Heart right ventricle (tissue), 16 donors: ENCODE results near the gene ZNF165. TPM values are rescaled to one million over a fixed set of nuclear protein-coding genes. Genes with fewer than 3 reads are reported as not detected.

Experiments used
- ATAC-seq, 8 donors: fragments of 200-7000 bp; cut with Tn5 transposase; one replicate each; pipeline ENCODE4 v1.9.1; 2020; ENCODE audit warnings: mild to moderate bottlenecking in 8 of 8, moderate library complexity in 8 of 8, moderate number of reproducible peaks in 1 of 8
- DNase-seq, 2 donors: peaks; one replicate each; pipeline ENCODE4 v3.0.0-alpha.2; 2020
- H3K27ac ChIP-seq, 10 donors: fragments of 200-600 bp; sonication (generic) in 2 of 10; one replicate each; pipeline versions ENCODE4 v1.5.0 to v1.8.0; 2020 to 2022; ENCODE audit warnings: mild to moderate bottlenecking in 3 of 10
- H3K27me3 ChIP-seq, 7 donors: fragments of 200-600 bp; one replicate each; pipeline ENCODE4 v1.8.0; 2021 to 2022; ENCODE audit warnings: mild to moderate bottlenecking in 2 of 7
- H3K36me3 ChIP-seq, 9 donors: fragments of 200-600 bp; sonication (generic) in 1 of 9; one replicate each; pipeline versions ENCODE4 v1.5.0 to v1.8.0; 2020 to 2022; ENCODE audit warnings: mild to moderate bottlenecking in 2 of 9
- H3K4me1 ChIP-seq, 9 donors: fragments of 200-600 bp; sonication (generic) in 1 of 9; one replicate each; pipeline versions ENCODE4 v1.5.0 to v1.8.0; 2020 to 2022; ENCODE audit warnings: mild to moderate bottlenecking in 4 of 9
- H3K4me3 ChIP-seq, 10 donors: fragments of 200-600 bp; sonication (generic) in 2 of 10; one replicate each; pipeline versions ENCODE4 v1.5.0 to v1.8.0; 2020 to 2022; ENCODE audit warnings: mild to moderate bottlenecking in 7 of 10, moderate library complexity in 2 of 10
- H3K9me3 ChIP-seq, 11 donors: fragments of 200-600 bp in 10 of 11; sonication (generic) in 2 of 11; one replicate each; pipeline versions ENCODE4 v1.5.0 to v1.8.0; 2013 to 2022; ENCODE audit warnings: mild to moderate bottlenecking in 2 of 11, control low read depth in 1 of 11, moderate library complexity in 1 of 11
- WGBS, 2 donors: extraction: QIAGEN DNeasy Blood & Tissue Kit; methylation state at CpG; one replicate each; pipeline ENCODE4 v1.1.7; 2013; ENCODE audit warnings: inconsistent platforms in 1 of 2; 5-methylcytosine and 5-hydroxymethylcytosine counted together
- intact Hi-C, 10 donors: fragments of 100-400 bp; cut with DNase I; formaldehyde crosslinking; loops; one replicate each; pipeline versions ENCODE4 v1.11.1 to v1.14.2; 2022
- polyA plus RNA-seq, 2 donors: library from polyadenylated mRNA; stranded (reverse); fragments of 200-250 nt; gene quantifications; one replicate each; pipeline ENCODE4 v1.2.3, GENCODE V29; 2013
- total RNA-seq, 10 donors: library from RNA; stranded (reverse); fragmentation: NEBNext Ultra II Directional in 3 of 10; extraction: Animal tissue kit (Norgen Biotek cat#: 25700) in 3 of 10; gene quantifications; one replicate each; pipeline versions ENCODE4 v1.2.1 to v1.2.4, GENCODE V29; 2021 to 2023
- TF ChIP-seq, protein P1 (sequence below), 9 donors: fragments of 200-600 bp; sonication (generic) in 2 of 9; IDR thresholded peaks; one replicate each; pipeline versions ENCODE4 v1.5.0 to v1.8.0; 2021 to 2022; ENCODE audit warnings: antibody characterized with exemption in 9 of 9, mild to moderate bottlenecking in 5 of 9, moderate library complexity in 1 of 9
- donor health status: Arrhythmogenic right ventricular cardiomyopathy.
- donor health status: ischemic (EF 13 %, LVEDD 7.1; RV severe dilation, severe dysfunction).
- donor health status: healthy with polysubstance abuse.
- donor health status: DM: no; HTN: yes; CAD: no.
- donor health status: DM: no; HTN: no; CAD: no.
- donor health status: ischemic (EF 25% LVEDD 6.9; RV normal size, moderate dysfunction).
- donor health status: ischemic (EF 25% LVEDD 5.7; RV mildly dilated, moderate dysfunction).
- donor health status: healthy.
- donor health status: DM: yes; HTN: yes; CAD: no.
- donor health status: Ischemic cardiomyopathy.
- donor health status: ischemic (EF 35%, LVEDD 5.7; RV mildly dilated, moderate dysfunction).
- donor health status: nonischemic (EF 11% LVEDD 7.7; RV severe dilation, severe dysfunction).
- donor health status: DM: yes; HTN: yes; CAD: no.
- donor health status: PGD.
- donor health status: ischemic (EF 29% LVEDD 5.4; RV normal size, mild dysfunction).
- donor health status: nonischemic (EF 23%, LVEDD 6.1; RV moderate dilation, normal function).

The ZNF165 gene
- total and polyA plus RNA-seq, 12 donors, result 0.27 to 0.69 (median 0.49) TPM; not detected in 1

DNA sequence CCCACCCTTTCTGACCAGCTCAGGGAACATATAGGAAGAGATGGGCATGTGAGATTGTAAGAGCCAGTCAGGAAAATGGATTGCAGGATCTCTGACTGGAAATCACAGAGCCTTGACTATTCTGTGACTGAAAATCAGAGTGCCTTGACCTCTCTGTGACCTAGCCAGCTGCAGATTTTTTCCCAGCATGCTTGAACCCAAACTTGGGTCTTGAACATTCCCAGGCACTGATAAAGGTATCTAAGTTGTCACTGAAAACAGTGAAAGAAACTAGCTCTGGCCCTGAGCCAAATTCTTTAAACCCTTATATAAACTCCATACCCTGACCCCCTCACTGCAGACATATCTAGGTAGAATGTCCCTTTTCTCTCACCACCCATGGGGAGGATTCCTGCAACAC is 2.3 kb upstream of the ZNF165 start:
- Histone ChIP-seq H3K36me3 (no peaks in the 10 kb centered on the region), H3K4me3 (no peak overlapping the region), H3K27me3 (no peaks in the 10 kb centered on the region), H3K4me1 (peaks cover 0 to 15% (median 12%) of the 10 kb centered on the region in 9 donors), H3K9me3 (no peaks in the 10 kb centered on the region), H3K27ac (no peak overlapping the region)
- DNase-seq (no peak), ATAC-seq (no peak)
- TF ChIP-seq, protein P1, sequence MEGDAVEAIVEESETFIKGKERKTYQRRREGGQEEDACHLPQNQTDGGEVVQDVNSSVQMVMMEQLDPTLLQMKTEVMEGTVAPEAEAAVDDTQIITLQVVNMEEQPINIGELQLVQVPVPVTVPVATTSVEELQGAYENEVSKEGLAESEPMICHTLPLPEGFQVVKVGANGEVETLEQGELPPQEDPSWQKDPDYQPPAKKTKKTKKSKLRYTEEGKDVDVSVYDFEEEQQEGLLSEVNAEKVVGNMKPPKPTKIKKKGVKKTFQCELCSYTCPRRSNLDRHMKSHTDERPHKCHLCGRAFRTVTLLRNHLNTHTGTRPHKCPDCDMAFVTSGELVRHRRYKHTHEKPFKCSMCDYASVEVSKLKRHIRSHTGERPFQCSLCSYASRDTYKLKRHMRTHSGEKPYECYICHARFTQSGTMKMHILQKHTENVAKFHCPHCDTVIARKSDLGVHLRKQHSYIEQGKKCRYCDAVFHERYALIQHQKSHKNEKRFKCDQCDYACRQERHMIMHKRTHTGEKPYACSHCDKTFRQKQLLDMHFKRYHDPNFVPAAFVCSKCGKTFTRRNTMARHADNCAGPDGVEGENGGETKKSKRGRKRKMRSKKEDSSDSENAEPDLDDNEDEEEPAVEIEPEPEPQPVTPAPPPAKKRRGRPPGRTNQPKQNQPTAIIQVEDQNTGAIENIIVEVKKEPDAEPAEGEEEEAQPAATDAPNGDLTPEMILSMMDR (IDR thresholded peaks at IDR 0.05), result no peak
- intact Hi-C loops, result loop anchor here in 1 of 10 donors (10.0 kb wide), 1 partner anchor 913 kb away; no protein-coding TSS in a partner anchor

DNA sequence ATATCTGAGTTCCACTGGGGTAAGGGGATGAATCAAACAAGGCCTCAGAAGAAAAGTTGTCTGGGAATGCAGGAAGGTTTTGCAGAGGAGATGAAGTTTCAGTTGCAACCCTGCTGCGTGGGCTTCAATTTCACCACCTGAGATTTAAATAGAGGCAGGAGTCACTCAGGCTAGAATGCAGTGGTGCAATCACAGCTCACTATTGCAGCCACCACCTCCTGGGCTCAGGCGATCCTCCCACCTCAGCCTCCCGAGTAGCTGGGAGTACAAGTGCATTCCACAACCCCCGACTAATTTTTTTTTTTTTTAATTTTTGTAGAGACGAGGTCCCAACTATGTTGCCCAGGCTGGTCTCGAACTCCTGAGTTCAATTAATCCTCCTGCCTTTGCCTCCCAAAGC is 1.5 kb upstream of the ZNF165 start:
- ATAC-seq (no peak), DNase-seq (no peak)
- Histone ChIP-seq H3K27ac (no peak overlapping the region), H3K27me3 (no peaks in the 10 kb centered on the region), H3K36me3 (no peaks in the 10 kb centered on the region), H3K4me1 (peaks cover 0 to 15% (median 12%) of the 10 kb centered on the region in 9 donors), H3K9me3 (no peaks in the 10 kb centered on the region), H3K4me3 (no peak overlapping the region)
- intact Hi-C loops, result loop anchor here in 1 of 10 donors (10.0 kb wide), 1 partner anchor 914 kb away; no protein-coding TSS in a partner anchor
- TF ChIP-seq, protein P1 (IDR thresholded peaks at IDR 0.05), result no peak
- 69 to 81% methylated on average over 6 of the region's 6 CpGs for WGBS, 2 donors

DNA sequence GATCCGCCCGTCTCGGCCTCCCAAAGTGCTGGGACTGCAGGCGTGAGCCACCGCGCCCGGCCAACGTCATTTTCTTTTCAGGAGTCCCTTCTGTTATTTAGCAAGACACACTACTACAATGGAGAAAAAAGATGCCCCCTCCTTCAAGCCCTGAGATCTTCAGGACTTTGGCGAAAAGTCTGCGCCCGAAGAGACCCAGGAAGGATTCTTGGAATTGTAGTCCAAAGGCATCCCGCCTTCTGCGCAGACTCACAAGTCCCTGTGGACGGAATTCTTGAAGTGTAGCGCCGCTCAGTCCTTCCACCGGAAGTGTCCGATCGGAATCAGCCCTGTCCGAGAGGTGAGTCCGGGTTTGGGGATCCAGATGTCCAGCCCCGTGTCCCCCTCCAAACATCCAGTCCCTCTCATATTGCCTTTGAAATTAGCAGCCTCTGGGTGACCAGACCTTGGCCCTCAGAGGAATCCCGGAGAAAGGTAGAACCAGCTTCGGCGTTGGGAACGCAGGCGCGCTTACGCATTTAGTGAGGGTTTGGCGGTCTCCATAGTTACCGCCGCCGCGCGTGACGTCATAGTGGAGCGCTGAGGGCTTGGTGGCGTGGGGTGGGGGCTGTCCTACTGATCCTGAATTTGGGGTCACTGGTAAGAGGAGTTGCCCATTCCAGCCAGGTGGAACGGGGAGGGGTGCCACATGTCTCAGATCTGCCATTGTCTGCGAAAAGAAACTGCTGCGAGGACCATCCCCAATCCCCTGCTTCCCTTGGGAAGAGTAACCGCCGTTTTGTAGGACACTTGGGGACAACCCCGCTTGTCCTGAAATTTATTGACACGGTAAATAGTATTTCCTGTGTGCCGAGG is 490 bp downstream of the ZNF165 start:
- 1% methylated on average over 46 of the region's 46 CpGs for WGBS, 2 donors
- no peaks in the 10 kb centered on the region for H3K36me3 ChIP-seq
- peaks cover 0 to 15% (median 12%) of the 10 kb centered on the region in 9 donors for H3K4me1 ChIP-seq
- peak overlapping the region; percentile 58 to 92 (median 74) for H3K4me3 ChIP-seq
- H3K27me3 ChIP-seq, result no peaks in the 10 kb centered on the region
- intact Hi-C loops, result loop anchor here in 2 of 10 donors (2.0 to 5.0 kb wide), 3 partner anchors 56 to 146 kb away; partner anchors contain the start of gene ZSCAN9 (in 1 of the 2)
- peak overlapping the region; percentile 41 to 92 (median 86) for H3K27ac ChIP-seq
- H3K9me3 ChIP-seq, result no peaks in the 10 kb centered on the region
- TF ChIP-seq, protein P1 (IDR thresholded peaks at IDR 0.05), result no peak
- DNase-seq (peak; percentile 91 to 96), ATAC-seq (peak; percentile 98 to 99 (median 99))

DNA sequence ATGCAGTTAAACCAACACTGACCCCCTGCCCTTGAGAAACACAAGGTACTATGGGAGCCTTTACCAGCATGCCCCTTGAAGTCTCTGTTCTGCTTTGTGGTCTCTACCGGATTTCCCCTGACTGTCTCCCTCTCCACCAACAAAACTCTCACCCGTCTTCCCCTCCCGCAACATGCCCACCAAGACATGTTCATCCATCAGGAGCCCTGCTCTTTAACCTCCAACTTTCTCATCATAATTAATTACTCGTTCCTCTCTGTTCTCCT is 1.1 kb downstream of the ZNF165 start:
- TF ChIP-seq, protein P1 (IDR thresholded peaks at IDR 0.05), result no peak
- no peaks in the 10 kb centered on the region for H3K9me3 ChIP-seq
- no peaks in the 10 kb centered on the region for H3K27me3 ChIP-seq
- no peaks in the 10 kb centered on the region for H3K36me3 ChIP-seq
- peak overlapping the region; percentile 58 to 92 (median 74) for H3K4me3 ChIP-seq
- H3K4me1 ChIP-seq, result peaks cover 0 to 15% (median 12%) of the 10 kb centered on the region in 9 donors
- intact Hi-C loops, result loop anchor here in 2 of 10 donors (2.0 to 5.0 kb wide), 3 partner anchors 55 to 146 kb away; partner anchors contain the start of gene ZSCAN9 (in 1 of the 2)
- H3K27ac ChIP-seq, result peak overlapping the region in 9 of 10 donors; percentile 75 to 92 (median 89)
- no peak for DNase-seq
- 11 to 26% methylated on average over 4 of the region's 4 CpGs for WGBS, 2 donors
- peak in 5 of 8 donors; percentile 5 to 26 (median 11) for ATAC-seq
